ENCODE data around the gene TSC2. TPM values are rescaled to one million over a fixed set of nuclear protein-coding genes. Genes with fewer than 3 reads are reported as not detected.
A peak's percentile ranks its signal among the peaks of the same experiment; 100 is the strongest.

Gene TSC2
- total RNA-seq, 1 donor from 2014 or later = 194 TPM

- Mint-ChIP-seq H3K9me3 (ENCODE audit: unreplicated experiment) (no peaks in the 10 kb centered on the region), H3K27me3 (ENCODE audit: unreplicated experiment) (no peaks in the 10 kb centered on the region), H3K4me1 (ENCODE audit: unreplicated experiment) (peaks cover 83% of the 10 kb centered on the region), H3K36me3 (ENCODE audit: unreplicated experiment) (peaks cover 2% of the 10 kb centered on the region), H3K4me3 (ENCODE audit: unreplicated experiment) (no peak overlapping the region), H3K27ac (ENCODE audit: unreplicated experiment) (peak overlapping the region; percentile 72)
- no peak for TF ChIP-seq CTCF (IDR thresholded peaks at IDR 0.05)
- peak; percentile 98 for DNase-seq (ENCODE audit: extremely low spot score, unreplicated experiment)
These were observed 12.2 kb upstream of the TSC2 start for GRCh38 chr16:2035431-2036199.

GRCh38 chr16:2036200-2036966 is 11.4 kb upstream of the TSC2 start:
- peak overlapping the region; percentile 72 for H3K27ac Mint-ChIP-seq (ENCODE audit: unreplicated experiment)
- H3K36me3 Mint-ChIP-seq (ENCODE audit: unreplicated experiment) = peaks cover 2% of the 10 kb centered on the region
- no peak for TF ChIP-seq CTCF (IDR thresholded peaks at IDR 0.05)
- H3K27me3 Mint-ChIP-seq (ENCODE audit: unreplicated experiment) = no peaks in the 10 kb centered on the region
- DNase-seq (ENCODE audit: extremely low spot score, unreplicated experiment) = no peak
- H3K9me3 Mint-ChIP-seq (ENCODE audit: unreplicated experiment) = no peaks in the 10 kb centered on the region
- H3K4me1 Mint-ChIP-seq (ENCODE audit: unreplicated experiment) = peaks cover 84% of the 10 kb centered on the region
- no peak overlapping the region for H3K4me3 Mint-ChIP-seq (ENCODE audit: unreplicated experiment)

- no peak overlapping the region for H3K27ac Mint-ChIP-seq (ENCODE audit: unreplicated experiment)
- no peak overlapping the region for H3K4me3 Mint-ChIP-seq (ENCODE audit: unreplicated experiment)
- peaks cover 84% of the 10 kb centered on the region for H3K4me1 Mint-ChIP-seq (ENCODE audit: unreplicated experiment)
- H3K36me3 Mint-ChIP-seq (ENCODE audit: unreplicated experiment) = peaks cover 2% of the 10 kb centered on the region
- no peaks in the 10 kb centered on the region for H3K27me3 Mint-ChIP-seq (ENCODE audit: unreplicated experiment)
- TF ChIP-seq CTCF (IDR thresholded peaks at IDR 0.05) = no peak
- no peaks in the 10 kb centered on the region for H3K9me3 Mint-ChIP-seq (ENCODE audit: unreplicated experiment)
- DNase-seq (ENCODE audit: extremely low spot score, unreplicated experiment) = no peak
These were observed 10.7 kb upstream of the TSC2 start for GRCh38 chr16:2037115-2037514.

GRCh38 chr16:2037647-2038381 is 10.0 kb upstream of the TSC2 start:
- DNase-seq (ENCODE audit: extremely low spot score, unreplicated experiment) = no peak
- Mint-ChIP-seq H3K27ac (ENCODE audit: unreplicated experiment) (peak overlapping the region; percentile 92), H3K4me3 (ENCODE audit: unreplicated experiment) (peak overlapping the region; percentile 34), H3K36me3 (ENCODE audit: unreplicated experiment) (peaks cover 2% of the 10 kb centered on the region), H3K4me1 (ENCODE audit: unreplicated experiment) (peaks cover 77% of the 10 kb centered on the region), H3K9me3 (ENCODE audit: unreplicated experiment) (no peaks in the 10 kb centered on the region), H3K27me3 (ENCODE audit: unreplicated experiment) (no peaks in the 10 kb centered on the region)
- TF ChIP-seq CTCF (IDR thresholded peaks at IDR 0.05) = no peak

Data from osteocyte (in vitro differentiated cells).